Measurements from ENCODE around the gene GIMD1.

Gene GIMD1

GRCh38 chr4:106369456-106370060 is 980 bp upstream of the GIMD1 start:
- in situ Hi-C loops (cut with HindIII; ENCODE audit: low sequenced_read_pairs) = no loop called here
- TF ChIP-seq CTCF (IDR thresholded peaks at IDR 0.05; ENCODE audit: low read depth, low read length) = peak; percentile 73
- DNase-seq (ENCODE audit: low read depth, low spot score) = peak; percentile 88

GRCh38 chr4:106367072-106367471 is 1.5 kb downstream of the GIMD1 start:
- no peak overlapping the region for H3K4me3 ChIP-seq (ENCODE audit: low read depth, low read length)
- in situ Hi-C loops (cut with HindIII; ENCODE audit: low sequenced_read_pairs) = no loop called here
- TF ChIP-seq CTCF (IDR thresholded peaks at IDR 0.05; ENCODE audit: low read depth, low read length) = no peak
- no peak for DNase-seq (ENCODE audit: low read depth, low spot score)

More at GRCh38 chr4:106369456-106370060, 980 bp upstream of the GIMD1 start:
- no peak overlapping the region for H3K4me3 ChIP-seq (ENCODE audit: low read depth, low read length)

GRCh38 chr4:106366026-106366425 is 2.6 kb downstream of the GIMD1 start:
- in situ Hi-C loops (cut with HindIII; ENCODE audit: low sequenced_read_pairs) = no loop called here
- H3K4me3 ChIP-seq (ENCODE audit: low read depth, low read length) = no peak overlapping the region
- no peak for TF ChIP-seq CTCF (IDR thresholded peaks at IDR 0.05; ENCODE audit: low read depth, low read length)
- no peak for DNase-seq (ENCODE audit: low read depth, low spot score)

GRCh38 chr4:106365613-106366012 is 3.0 kb downstream of the GIMD1 start:
- peak; percentile 92 for DNase-seq (ENCODE audit: low read depth, low spot score)
- TF ChIP-seq CTCF (IDR thresholded peaks at IDR 0.05; ENCODE audit: low read depth, low read length) = no peak
- in situ Hi-C loops (cut with HindIII; ENCODE audit: low sequenced_read_pairs) = no loop called here
- H3K4me3 ChIP-seq (ENCODE audit: low read depth, low read length) = no peak overlapping the region

- DNase-seq (ENCODE audit: low read depth, low spot score) = no peak
- TF ChIP-seq CTCF (IDR thresholded peaks at IDR 0.05; ENCODE audit: low read depth, low read length) = no peak
- H3K4me3 ChIP-seq (ENCODE audit: low read depth, low read length) = no peak overlapping the region
- in situ Hi-C loops (cut with HindIII; ENCODE audit: low sequenced_read_pairs) = no loop called here
Measured at GRCh38 chr4:106364282-106364681, 4.3 kb downstream of the GIMD1 start.

GRCh38 chr4:106362086-106362825 is 6.3 kb downstream of the GIMD1 start:
- in situ Hi-C loops (cut with HindIII; ENCODE audit: low sequenced_read_pairs) = no loop called here
- no peak for DNase-seq (ENCODE audit: low read depth, low spot score)
- TF ChIP-seq CTCF (IDR thresholded peaks at IDR 0.05; ENCODE audit: low read depth, low read length) = no peak

More at GRCh38 chr4:106362086-106362825, 6.3 kb downstream of the GIMD1 start:
- no peak overlapping the region for H3K4me3 ChIP-seq (ENCODE audit: low read depth, low read length)
